GM12864 (cell line): ENCODE results near the gene NBL1.
"Not testable (repeated sequence)": the region's sequence is repeated elsewhere in the genome, so short reads cannot be mapped to it uniquely, and the experiment has no call there.

Source experiments
- DNase-seq: peaks from one replicate; pipeline ENCODE4 v3.0.0-alpha.2; 2011; ENCODE audit warnings: low read depth
- H3K4me3 ChIP-seq: 2 replicates; pipeline ENCODE4 v1.5.1; 2011; ENCODE audit warnings: mild to moderate bottlenecking, low read depth, low read length, control low read depth
- CTCF ChIP-seq: IDR thresholded peaks from 2 replicates; pipeline ENCODE4 v1.5.1; 2011; ENCODE audit warnings: low read depth, mild to moderate bottlenecking, moderate library complexity, low read length, control low read depth, inconsistent platforms; ENCODE audit errors: missing control alignments

Gene NBL1

GRCh38 chr1:19621274-19621950, 22.7 kb upstream of the NBL1 start:
- no peak overlapping the region for H3K4me3 ChIP-seq
- TF ChIP-seq CTCF: no peak
- DNase-seq: no peak

- H3K4me3 ChIP-seq: no peak overlapping the region
- no peak for DNase-seq
- no peak for TF ChIP-seq CTCF
Observed at GRCh38 chr1:19622204-19622603, 21.9 kb upstream of the NBL1 start.

- H3K4me3 ChIP-seq: no peak overlapping the region
- DNase-seq: no peak
- no peak for TF ChIP-seq CTCF
Observed at GRCh38 chr1:19623523-19623922, 20.6 kb upstream of the NBL1 start.

- no peak overlapping the region for H3K4me3 ChIP-seq
- no peak for DNase-seq
- TF ChIP-seq CTCF: no peak
Observed at GRCh38 chr1:19625291-19625937, 18.7 kb upstream of the NBL1 start.

GRCh38 chr1:19628879-19629278, 15.2 kb upstream of the NBL1 start:
- no peak for DNase-seq
- TF ChIP-seq CTCF: no peak
- H3K4me3 ChIP-seq: no peak overlapping the region

- DNase-seq: no peak
- no peak for TF ChIP-seq CTCF
- no peak overlapping the region for H3K4me3 ChIP-seq
Observed at GRCh38 chr1:19629357-19629756, 14.8 kb upstream of the NBL1 start.

- H3K4me3 ChIP-seq, DNase-seq: not testable (repeated sequence)
Observed at GRCh38 chr1:19630192-19630591, 13.9 kb upstream of the NBL1 start.
